Type B pancreatic cell (in vitro differentiated cells): Measurements from ENCODE around the gene POLD2. TPM values are rescaled to one million over a fixed set of nuclear protein-coding genes. Genes with fewer than 3 reads are reported as not detected.
A peak's percentile ranks its signal among the peaks of the same experiment; 100 is the strongest.

ENCODE experiments used
- DNase-seq: peaks from one replicate; pipeline ENCODE4 v3.0.0; 2021; ENCODE audit warnings: mixed read lengths; ENCODE audit not compliant: unreplicated experiment; ENCODE audit errors: extremely low spot score
- H3K27ac Mint-ChIP-seq: 2 replicates; pipeline ENCODE4 v1.8.0; 2021; ENCODE audit warnings: mild to moderate bottlenecking, mixed read lengths
- H3K27me3 Mint-ChIP-seq: 2 replicates; pipeline ENCODE4 v1.8.0; 2021; ENCODE audit warnings: mixed read lengths
- H3K36me3 Mint-ChIP-seq: 2 replicates; pipeline ENCODE4 v1.8.0; 2021; ENCODE audit warnings: mixed read lengths
- H3K4me1 Mint-ChIP-seq: one replicate; pipeline ENCODE4 v1.8.0; 2021; ENCODE audit warnings: mixed read lengths; ENCODE audit not compliant: unreplicated experiment
- H3K4me3 Mint-ChIP-seq: 2 replicates; pipeline ENCODE4 v1.8.0; 2021; ENCODE audit warnings: mild to moderate bottlenecking, mixed read lengths
- H3K9me3 Mint-ChIP-seq: 2 replicates; pipeline ENCODE4 v1.8.0; 2021; ENCODE audit warnings: mixed read lengths
- total RNA-seq: library from RNA; stranded (reverse); gene quantifications from 2 replicates; pipeline ENCODE4 v1.2.1, GENCODE V29; 2021; ENCODE audit warnings: low replicate concordance
- TF ChIP-seq, protein P1 (sequence below): fragments of 200-600 bp; sonication (generic); conservative IDR thresholded peaks from 2 replicates; pipeline ENCODE4 v1.5.0; 2021; ENCODE audit warnings: antibody characterized with exemption, mild to moderate bottlenecking

Gene POLD2
- total RNA-seq, 1 donor from 2014 or later, result 142 TPM

DNA sequence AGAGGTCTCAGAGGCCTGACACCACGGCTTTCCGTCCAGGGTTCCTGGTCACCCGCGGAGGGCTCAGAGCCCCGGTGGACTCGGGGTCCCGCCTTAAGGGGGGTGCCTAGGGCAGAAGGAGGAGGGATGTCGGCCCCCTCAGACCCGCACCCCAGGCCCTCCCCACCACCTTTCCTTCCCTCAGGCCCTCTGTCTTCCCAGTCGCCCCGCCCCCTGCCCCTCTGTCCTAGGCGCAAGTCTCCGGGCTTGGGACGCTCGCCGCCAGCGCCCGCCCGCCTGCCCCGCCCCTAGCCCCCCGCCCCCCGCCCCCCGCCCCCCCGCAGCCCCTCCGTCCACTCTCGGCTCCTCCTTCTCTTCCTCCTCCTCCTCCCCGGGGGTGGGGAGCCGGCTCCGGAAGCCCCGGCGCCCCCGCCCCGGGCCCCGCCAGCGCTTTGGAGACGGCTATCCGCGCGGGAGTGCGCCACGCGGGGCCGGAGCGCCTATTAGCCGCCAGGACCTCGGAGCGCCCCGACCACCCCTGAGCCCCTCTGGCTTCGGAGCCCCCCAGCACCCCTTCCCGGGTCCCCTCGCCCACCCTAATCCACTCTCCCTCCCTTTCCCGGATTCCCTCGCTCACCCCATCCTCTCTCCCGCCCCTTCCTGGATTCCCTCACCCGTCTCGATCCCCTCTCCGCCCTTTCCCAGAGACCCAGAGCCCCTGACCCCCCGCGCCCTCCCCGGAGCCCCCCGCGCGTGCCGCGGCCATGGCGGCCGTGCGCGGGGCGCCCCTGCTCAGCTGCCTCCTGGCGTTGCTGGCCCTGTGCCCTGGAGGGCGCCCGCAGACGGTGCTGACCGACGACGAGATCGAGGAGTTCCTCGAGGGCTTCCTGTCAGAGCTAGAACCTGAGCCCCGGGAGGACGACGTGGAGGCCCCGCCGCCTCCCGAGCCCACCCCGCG lies 19.2 kb downstream of the POLD2 start, which contains the start of gene AEBP1:
Gene AEBP1, plus strand, starts transcription at position 423 of the 937 bp plus-strand sequence. Its CDS starts 321 bp downstream, at position 744.
- peaks cover 27% of the 10 kb centered on the region for H3K27me3 Mint-ChIP-seq
- no peaks in the 10 kb centered on the region for H3K9me3 Mint-ChIP-seq
- TF ChIP-seq, protein P1, sequence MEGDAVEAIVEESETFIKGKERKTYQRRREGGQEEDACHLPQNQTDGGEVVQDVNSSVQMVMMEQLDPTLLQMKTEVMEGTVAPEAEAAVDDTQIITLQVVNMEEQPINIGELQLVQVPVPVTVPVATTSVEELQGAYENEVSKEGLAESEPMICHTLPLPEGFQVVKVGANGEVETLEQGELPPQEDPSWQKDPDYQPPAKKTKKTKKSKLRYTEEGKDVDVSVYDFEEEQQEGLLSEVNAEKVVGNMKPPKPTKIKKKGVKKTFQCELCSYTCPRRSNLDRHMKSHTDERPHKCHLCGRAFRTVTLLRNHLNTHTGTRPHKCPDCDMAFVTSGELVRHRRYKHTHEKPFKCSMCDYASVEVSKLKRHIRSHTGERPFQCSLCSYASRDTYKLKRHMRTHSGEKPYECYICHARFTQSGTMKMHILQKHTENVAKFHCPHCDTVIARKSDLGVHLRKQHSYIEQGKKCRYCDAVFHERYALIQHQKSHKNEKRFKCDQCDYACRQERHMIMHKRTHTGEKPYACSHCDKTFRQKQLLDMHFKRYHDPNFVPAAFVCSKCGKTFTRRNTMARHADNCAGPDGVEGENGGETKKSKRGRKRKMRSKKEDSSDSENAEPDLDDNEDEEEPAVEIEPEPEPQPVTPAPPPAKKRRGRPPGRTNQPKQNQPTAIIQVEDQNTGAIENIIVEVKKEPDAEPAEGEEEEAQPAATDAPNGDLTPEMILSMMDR, result peak; percentile 26
- no peak for DNase-seq
- H3K4me1 Mint-ChIP-seq, result peaks cover 24% of the 10 kb centered on the region
- H3K36me3 Mint-ChIP-seq, result no peaks in the 10 kb centered on the region
- H3K4me3 Mint-ChIP-seq, result peak within 1 kb of the TSS; percentile 84
- H3K27ac Mint-ChIP-seq, result no peak within 1 kb of the TSS

DNA sequence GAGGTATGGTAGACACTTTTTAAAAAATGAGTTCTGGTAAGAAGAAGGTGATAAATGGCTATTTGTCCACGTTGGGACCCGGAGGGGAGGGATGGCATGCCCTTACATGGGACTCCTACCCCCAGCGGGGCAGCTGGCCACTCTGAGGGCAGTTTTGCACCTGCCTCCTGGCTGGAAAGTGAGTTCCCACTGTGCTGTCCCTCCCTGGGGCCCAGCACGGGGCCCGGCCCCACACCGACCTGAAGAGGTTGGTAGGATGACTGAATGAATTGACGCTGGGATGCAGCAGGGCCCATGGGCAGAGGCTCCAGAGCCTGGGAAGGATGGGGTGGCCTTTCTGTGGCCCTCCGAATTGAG lies 19.8 kb downstream of the POLD2 start:
- Mint-ChIP-seq H3K27me3 (peaks cover 27% of the 10 kb centered on the region), H3K9me3 (no peaks in the 10 kb centered on the region), H3K27ac (no peak overlapping the region), H3K36me3 (no peaks in the 10 kb centered on the region), H3K4me1 (peaks cover 24% of the 10 kb centered on the region), H3K4me3 (peak overlapping the region; percentile 81)
- TF ChIP-seq, protein P1, result no peak
- DNase-seq, result no peak

DNA sequence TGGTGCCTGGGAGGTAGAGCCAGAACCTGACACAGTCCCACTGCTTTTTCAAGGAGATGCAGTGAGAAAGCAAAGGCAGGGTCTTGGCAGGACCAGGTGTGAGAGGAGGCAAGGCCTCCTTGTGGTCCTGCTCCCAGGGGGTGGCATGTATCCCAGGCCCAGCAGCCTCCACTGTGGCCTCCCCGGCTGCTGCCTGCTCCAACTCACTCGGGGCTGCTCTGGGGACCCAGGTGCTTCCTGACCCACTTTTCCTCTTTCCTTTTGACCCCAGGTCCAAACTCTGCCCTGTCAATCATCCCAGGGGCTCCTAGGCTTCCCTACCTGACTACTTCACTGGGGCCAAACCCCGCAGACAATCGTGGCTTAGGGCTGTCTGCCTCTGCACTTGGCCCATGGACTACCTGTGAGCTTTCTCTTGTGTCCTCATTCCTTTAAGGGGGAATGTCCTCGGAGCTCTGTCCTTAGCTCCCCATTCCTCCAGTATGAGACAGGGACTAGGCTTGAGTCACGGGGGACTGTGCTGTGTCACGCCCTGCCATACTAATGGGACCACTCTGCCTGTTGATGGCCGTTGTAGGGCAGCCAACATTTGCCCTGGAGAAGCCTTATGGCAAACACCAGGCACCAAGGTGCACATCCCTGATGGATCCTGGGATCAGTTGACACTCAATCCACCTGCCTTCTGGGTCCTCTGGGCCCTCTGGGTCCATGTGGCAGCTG lies 20.3 kb downstream of the POLD2 start:
- H3K4me1 Mint-ChIP-seq, result peaks cover 24% of the 10 kb centered on the region
- no peaks in the 10 kb centered on the region for H3K36me3 Mint-ChIP-seq
- peaks cover 27% of the 10 kb centered on the region for H3K27me3 Mint-ChIP-seq
- DNase-seq, result no peak
- H3K27ac Mint-ChIP-seq, result no peak overlapping the region
- H3K4me3 Mint-ChIP-seq, result peak overlapping the region; percentile 81
- no peaks in the 10 kb centered on the region for H3K9me3 Mint-ChIP-seq
- TF ChIP-seq, protein P1, result no peak

DNA sequence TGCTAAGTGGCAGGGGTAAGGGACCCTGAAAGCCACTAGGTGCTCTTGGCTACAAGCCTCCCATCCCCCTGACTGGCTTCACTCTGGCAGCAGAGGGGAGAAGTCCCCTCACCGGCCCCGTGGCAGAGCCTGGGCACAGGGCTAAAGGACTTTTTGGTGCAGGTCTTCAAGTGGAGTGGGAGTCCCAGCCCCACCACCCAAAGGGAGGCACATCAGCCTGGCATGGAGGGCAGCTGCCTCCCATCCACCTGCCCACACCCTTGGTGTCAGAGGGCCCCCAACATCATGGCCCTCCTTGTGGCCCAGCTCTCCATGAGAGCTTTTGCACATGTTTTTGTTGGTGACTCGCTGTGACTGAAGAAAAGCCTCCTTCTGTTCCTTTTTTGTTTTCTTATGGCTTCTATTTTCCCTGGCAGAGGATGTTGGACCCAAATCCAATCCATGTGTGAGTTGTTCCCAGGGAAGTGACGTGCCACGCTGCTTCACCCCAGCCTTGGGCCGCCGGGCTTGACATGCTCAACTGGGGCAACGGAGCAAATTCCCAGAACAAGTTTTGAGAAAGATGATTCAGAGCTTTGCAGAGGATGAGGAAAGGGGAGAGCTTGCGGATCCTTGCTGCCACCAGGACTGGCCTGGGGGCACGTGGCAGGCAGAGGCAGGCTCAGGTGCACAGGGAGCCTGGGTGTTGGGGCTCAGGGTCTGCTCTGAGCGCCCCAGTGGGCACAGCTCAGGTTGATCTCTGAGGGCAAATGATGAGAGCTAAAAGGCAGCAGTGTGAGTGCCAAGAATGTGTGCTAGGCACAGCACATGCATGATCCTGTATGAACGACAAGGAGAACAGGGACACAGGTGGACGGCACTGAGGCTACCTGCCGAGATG lies 21.1 kb downstream of the POLD2 start:
- Mint-ChIP-seq H3K27me3 (peaks cover 27% of the 10 kb centered on the region), H3K4me1 (peaks cover 24% of the 10 kb centered on the region), H3K36me3 (no peaks in the 10 kb centered on the region), H3K4me3 (peak overlapping the region; percentile 50), H3K27ac (no peak overlapping the region), H3K9me3 (no peaks in the 10 kb centered on the region)
- TF ChIP-seq, protein P1, result no peak
- DNase-seq, result no peak

DNA sequence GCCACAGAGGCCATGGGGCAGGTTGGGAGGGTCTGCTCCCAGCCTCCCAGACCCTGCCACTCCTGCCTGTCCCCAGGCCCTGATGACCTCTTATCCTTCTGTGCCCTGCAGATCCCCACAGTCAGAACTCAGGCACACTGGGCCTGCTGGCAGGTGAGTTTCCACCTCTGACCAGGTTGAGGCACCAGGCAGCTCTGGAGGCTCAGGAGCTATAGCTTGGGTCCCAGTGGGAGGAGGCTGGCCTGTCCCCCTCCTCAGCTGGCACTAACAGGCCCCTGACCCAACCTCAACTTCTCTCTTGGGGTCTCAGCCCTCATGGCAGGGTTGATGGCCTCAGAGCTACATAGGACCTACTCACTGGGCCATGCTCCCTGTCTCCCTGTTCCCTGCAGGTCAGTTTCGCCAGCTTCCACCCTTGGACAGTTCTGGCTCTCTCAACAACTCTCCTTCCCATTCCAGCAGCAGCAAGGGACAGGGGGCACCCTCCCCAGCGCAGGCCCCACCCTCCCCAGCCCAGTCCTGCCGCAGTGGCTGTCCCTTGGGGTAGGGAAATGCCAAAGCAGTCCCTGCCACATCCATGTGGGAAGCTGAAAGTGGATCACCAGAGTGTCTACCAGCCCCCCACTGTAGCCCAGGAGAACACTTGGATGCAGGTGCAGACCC lies 21.9 kb downstream of the POLD2 start:
- peaks cover 27% of the 10 kb centered on the region for H3K27me3 Mint-ChIP-seq
- DNase-seq, result no peak
- no peak overlapping the region for H3K27ac Mint-ChIP-seq
- H3K4me1 Mint-ChIP-seq, result peaks cover 24% of the 10 kb centered on the region
- no peak overlapping the region for H3K4me3 Mint-ChIP-seq
- no peaks in the 10 kb centered on the region for H3K36me3 Mint-ChIP-seq
- TF ChIP-seq, protein P1, result no peak
- H3K9me3 Mint-ChIP-seq, result no peaks in the 10 kb centered on the region
